Measurements from ENCODE around the gene CD72.
A peak's percentile ranks its signal among the peaks of the same experiment; 100 is the strongest.
"Not testable (repeated sequence)": the region's sequence is repeated elsewhere in the genome, so short reads cannot be mapped to it uniquely, and the experiment has no call there.

CD72 gene

DNA sequence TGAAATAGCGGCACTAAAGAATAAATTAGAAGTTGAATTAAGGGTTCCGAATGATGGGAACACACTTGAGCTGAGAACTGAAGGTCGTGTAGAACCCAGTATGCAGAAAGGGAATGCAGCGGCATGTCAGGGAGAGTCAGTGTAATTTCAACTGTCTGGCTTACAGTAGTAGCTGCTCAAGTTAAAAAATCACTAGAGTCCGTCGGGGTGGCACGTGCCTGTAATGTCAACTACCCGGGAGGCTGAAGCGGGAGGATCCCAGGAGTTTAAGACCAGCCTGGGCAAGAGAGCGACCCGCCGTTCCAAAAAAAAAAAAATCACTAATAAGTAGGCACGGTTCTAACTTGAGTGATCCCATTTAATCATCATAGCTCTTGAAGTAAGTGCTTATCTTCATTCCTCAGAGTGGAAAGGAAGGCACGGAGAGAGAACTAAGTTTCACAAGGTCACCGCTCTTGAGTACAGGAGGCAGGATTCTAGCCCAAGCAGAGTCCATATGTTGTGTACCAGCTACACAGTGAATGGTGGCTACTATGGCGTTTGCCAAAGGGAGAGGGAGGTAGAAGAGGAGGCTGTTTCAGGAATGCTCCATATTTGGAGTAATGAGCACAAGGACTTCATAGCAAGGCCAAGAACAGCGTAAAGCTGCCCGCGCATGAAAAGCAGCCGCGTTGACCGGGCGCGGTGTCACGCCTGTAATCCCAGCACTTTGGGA is 38.8 kb upstream of the CD72 start:
- H3K27me3 Mint-ChIP-seq (ENCODE audit: low read depth): peaks cover 4% of the 10 kb centered on the region
- H3K4me1 Mint-ChIP-seq (ENCODE audit: low read depth): peaks cover 52% of the 10 kb centered on the region
- peak overlapping the region; percentile 100 for H3K27ac Mint-ChIP-seq
- H3K9me3 Mint-ChIP-seq: no peaks in the 10 kb centered on the region
- peak overlapping the region; percentile 75 for H3K4me3 Mint-ChIP-seq
- H3K36me3 Mint-ChIP-seq (ENCODE audit: low read depth): peaks cover 23% of the 10 kb centered on the region

- Mint-ChIP-seq H3K27ac (no peak overlapping the region), H3K4me3 (peak overlapping the region; percentile 75), H3K9me3 (no peaks in the 10 kb centered on the region), H3K36me3 (ENCODE audit: low read depth) (peaks cover 19% of the 10 kb centered on the region), H3K27me3 (ENCODE audit: low read depth) (peaks cover 4% of the 10 kb centered on the region), H3K4me1 (ENCODE audit: low read depth) (peaks cover 53% of the 10 kb centered on the region)
Observed at GRCh38 chr9:35656348-35656747, 38.1 kb upstream of the CD72 start.

DNA sequence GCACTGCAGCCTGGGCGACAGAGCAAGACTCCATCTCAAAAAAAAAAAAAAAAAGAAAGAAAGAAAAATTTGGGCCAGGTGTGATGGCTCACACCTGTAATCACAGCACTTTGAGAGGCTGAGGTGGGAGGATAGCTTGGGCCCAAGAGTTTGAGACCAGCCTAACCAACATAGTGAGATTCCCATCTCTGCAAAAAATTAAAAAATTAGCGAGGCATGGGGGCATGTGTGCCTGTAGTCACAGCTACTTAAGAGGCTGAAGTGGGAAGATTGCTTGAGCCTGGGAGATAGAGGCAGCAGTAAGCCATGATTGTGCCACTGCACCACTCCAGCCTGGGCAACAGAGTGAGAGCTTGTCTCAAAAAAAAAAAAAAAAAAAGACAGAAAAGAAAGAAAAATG is 35.4 kb upstream of the CD72 start:
- H3K9me3 Mint-ChIP-seq: no peaks in the 10 kb centered on the region
- H3K36me3 Mint-ChIP-seq (ENCODE audit: low read depth): peaks cover 13% of the 10 kb centered on the region
- H3K4me1 Mint-ChIP-seq (ENCODE audit: low read depth): peaks cover 46% of the 10 kb centered on the region
- H3K27me3 Mint-ChIP-seq (ENCODE audit: low read depth): peaks cover 4% of the 10 kb centered on the region
- no peak overlapping the region for H3K27ac Mint-ChIP-seq
- no peak overlapping the region for H3K4me3 Mint-ChIP-seq

- no peak overlapping the region for H3K27ac Mint-ChIP-seq
- H3K4me3 Mint-ChIP-seq: no peak overlapping the region
- H3K27me3 Mint-ChIP-seq (ENCODE audit: low read depth): peaks cover 2% of the 10 kb centered on the region
- H3K4me1 Mint-ChIP-seq (ENCODE audit: low read depth): peaks cover 52% of the 10 kb centered on the region
- peaks cover 18% of the 10 kb centered on the region for H3K36me3 Mint-ChIP-seq (ENCODE audit: low read depth)
- H3K9me3 Mint-ChIP-seq: no peaks in the 10 kb centered on the region
Observed at GRCh38 chr9:35652829-35653209, 34.6 kb upstream of the CD72 start.

GRCh38 chr9:35651956-35652828 is 34.0 kb upstream of the CD72 start:
- H3K27ac Mint-ChIP-seq: peak overlapping the region; percentile 26
- H3K4me1 Mint-ChIP-seq (ENCODE audit: low read depth): peaks cover 53% of the 10 kb centered on the region
- H3K36me3 Mint-ChIP-seq (ENCODE audit: low read depth): peaks cover 20% of the 10 kb centered on the region
- H3K9me3 Mint-ChIP-seq: no peaks in the 10 kb centered on the region
- peak overlapping the region; percentile 50 for H3K4me3 Mint-ChIP-seq
- H3K27me3 Mint-ChIP-seq (ENCODE audit: low read depth): no peaks in the 10 kb centered on the region

GRCh38 chr9:35650341-35651158 is 32.3 kb upstream of the CD72 start, which contains the start of gene SIT1:
Gene SIT1, minus strand, starts transcription at chr9:35650931. Its CDS starts 78 bp downstream, at chr9:35650853.
- Mint-ChIP-seq H3K36me3 (ENCODE audit: low read depth) (peaks cover 24% of the 10 kb centered on the region), H3K27ac (peak within 1 kb of the TSS; percentile 99), H3K9me3 (no peaks in the 10 kb centered on the region), H3K4me3 (peak within 1 kb of the TSS; percentile 99), H3K4me1 (ENCODE audit: low read depth) (peaks cover 45% of the 10 kb centered on the region), H3K27me3 (ENCODE audit: low read depth) (no peaks in the 10 kb centered on the region)

GRCh38 chr9:35649431-35650340 is 31.5 kb upstream of the CD72 start:
- Mint-ChIP-seq H3K4me1 (ENCODE audit: low read depth) (peaks cover 48% of the 10 kb centered on the region), H3K9me3 (no peaks in the 10 kb centered on the region), H3K27ac (peak overlapping the region; percentile 99)

DNA sequence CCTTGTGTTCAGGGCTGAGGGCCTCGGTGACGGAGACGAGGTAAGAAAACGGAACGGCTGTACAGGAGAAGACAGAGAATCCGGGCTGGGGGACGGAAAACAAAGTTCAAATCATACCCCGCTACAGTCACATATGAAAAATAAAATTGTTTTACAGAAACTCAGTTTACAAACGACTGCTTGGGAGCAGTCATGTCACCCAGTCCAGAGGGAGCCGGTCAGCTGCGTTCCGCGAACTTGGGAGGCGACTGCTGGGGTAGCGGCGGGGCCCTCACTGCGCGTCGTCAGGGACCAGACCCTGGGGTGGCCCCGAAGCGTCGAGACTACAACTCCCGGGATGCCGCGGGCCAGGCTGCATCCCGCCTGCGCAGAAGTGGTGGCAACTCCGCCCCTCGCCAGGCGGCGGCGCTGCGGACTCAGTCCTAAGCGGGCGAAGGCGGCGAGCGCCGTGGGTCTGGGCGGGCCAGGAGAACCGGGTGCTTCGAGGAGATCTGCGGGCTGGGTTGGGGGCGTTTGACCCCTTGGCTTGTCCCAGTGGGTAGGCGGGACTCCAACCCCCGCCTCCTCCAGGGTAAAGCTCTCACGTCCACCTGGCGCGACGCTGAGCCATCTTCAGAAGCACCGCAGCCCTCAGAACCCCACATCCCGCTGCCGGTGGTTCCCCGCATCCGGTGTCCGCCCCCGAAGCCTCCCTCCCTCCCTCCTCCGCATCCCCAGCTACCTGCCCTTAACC is 28.5 kb upstream of the CD72 start:
- Mint-ChIP-seq H3K27ac (peak overlapping the region; percentile 99), H3K4me1 (ENCODE audit: low read depth) (peaks cover 46% of the 10 kb centered on the region), H3K9me3 (peaks cover under 1% of the 10 kb centered on the region), H3K4me3 (peak overlapping the region; percentile 99), H3K27me3 (ENCODE audit: low read depth) (no peaks in the 10 kb centered on the region), H3K36me3 (ENCODE audit: low read depth) (peaks cover 35% of the 10 kb centered on the region)

More at GRCh38 chr9:35649431-35650340, 31.5 kb upstream of the CD72 start:
- Mint-ChIP-seq H3K36me3 (ENCODE audit: low read depth) (peaks cover 25% of the 10 kb centered on the region), H3K4me3 (peak overlapping the region; percentile 99), H3K27me3 (ENCODE audit: low read depth) (no peaks in the 10 kb centered on the region)

- peaks cover 40% of the 10 kb centered on the region for H3K36me3 Mint-ChIP-seq (ENCODE audit: low read depth)
- H3K9me3 Mint-ChIP-seq: peaks cover 6% of the 10 kb centered on the region
- peak overlapping the region; percentile 99 for H3K4me3 Mint-ChIP-seq
- no peaks in the 10 kb centered on the region for H3K27me3 Mint-ChIP-seq (ENCODE audit: low read depth)
- H3K27ac Mint-ChIP-seq: peak overlapping the region; percentile 99
- peaks cover 45% of the 10 kb centered on the region for H3K4me1 Mint-ChIP-seq (ENCODE audit: low read depth)
Observed at GRCh38 chr9:35646153-35646532, 27.9 kb upstream of the CD72 start.

DNA sequence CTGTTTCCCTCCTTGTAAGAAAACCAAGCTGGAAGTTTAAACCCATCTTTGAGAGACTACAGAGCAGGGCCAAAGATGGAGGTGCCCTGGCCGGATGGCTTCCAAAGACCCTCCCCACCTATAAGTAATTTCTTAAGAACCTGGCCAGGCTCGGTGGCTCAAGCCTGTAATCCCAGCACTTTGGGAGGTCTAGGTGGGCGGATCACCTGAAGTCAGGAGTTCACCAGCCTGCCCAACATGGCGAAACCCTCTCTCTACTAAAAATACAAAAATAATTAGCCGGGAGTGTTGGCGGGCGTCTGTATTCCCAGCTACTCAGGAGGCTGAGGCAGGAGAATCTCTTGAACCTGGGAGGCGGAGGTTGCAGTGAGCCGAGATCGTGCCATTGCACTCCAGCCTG is 27.5 kb upstream of the CD72 start:
- peak overlapping the region; percentile 99 for H3K4me3 Mint-ChIP-seq
- not testable (repeated sequence) for H3K27me3 Mint-ChIP-seq (ENCODE audit: low read depth); H3K9me3 Mint-ChIP-seq
- H3K36me3 Mint-ChIP-seq (ENCODE audit: low read depth): peaks cover 44% of the 10 kb centered on the region
- H3K4me1 Mint-ChIP-seq (ENCODE audit: low read depth): peaks cover 44% of the 10 kb centered on the region
- peak overlapping the region; percentile 99 for H3K27ac Mint-ChIP-seq

GRCh38 chr9:35643046-35643445 is 24.8 kb upstream of the CD72 start:
- H3K27ac Mint-ChIP-seq: no peak overlapping the region
- peaks cover 14% of the 10 kb centered on the region for H3K9me3 Mint-ChIP-seq
- H3K4me1 Mint-ChIP-seq (ENCODE audit: low read depth): peaks cover 44% of the 10 kb centered on the region
- H3K36me3 Mint-ChIP-seq (ENCODE audit: low read depth): peaks cover 38% of the 10 kb centered on the region
- H3K27me3 Mint-ChIP-seq (ENCODE audit: low read depth): no peaks in the 10 kb centered on the region
- no peak overlapping the region for H3K4me3 Mint-ChIP-seq

GRCh38 chr9:35641478-35641877 is 23.3 kb upstream of the CD72 start:
- not testable (repeated sequence) for H3K27me3 Mint-ChIP-seq (ENCODE audit: low read depth); H3K27ac Mint-ChIP-seq; H3K4me3 Mint-ChIP-seq
- H3K36me3 Mint-ChIP-seq (ENCODE audit: low read depth): peaks cover 36% of the 10 kb centered on the region
- peaks cover 14% of the 10 kb centered on the region for H3K9me3 Mint-ChIP-seq
- peaks cover 47% of the 10 kb centered on the region for H3K4me1 Mint-ChIP-seq (ENCODE audit: low read depth)

DNA sequence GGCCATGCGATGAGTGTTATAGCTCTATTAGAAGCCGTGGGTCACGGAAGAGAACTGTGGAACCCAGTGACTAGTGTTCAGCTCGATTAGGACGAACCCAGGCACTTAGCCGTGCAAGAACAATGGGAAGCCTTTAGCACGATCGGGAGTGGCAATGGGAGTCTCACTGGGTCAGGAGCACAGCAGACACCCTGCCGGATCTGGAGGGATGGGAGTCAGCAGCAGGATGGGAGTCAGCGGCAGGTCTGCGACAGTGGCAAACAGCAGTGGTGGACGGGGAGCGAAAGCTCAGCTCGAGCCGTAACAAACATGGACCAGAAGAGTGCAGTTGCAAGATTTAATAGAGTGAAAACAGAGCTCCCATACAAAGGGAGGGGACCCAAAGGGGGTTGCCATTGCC is 22.2 kb upstream of the CD72 start:
- H3K27ac Mint-ChIP-seq; H3K4me3 Mint-ChIP-seq; H3K27me3 Mint-ChIP-seq (ENCODE audit: low read depth): not testable (repeated sequence)
- peaks cover 14% of the 10 kb centered on the region for H3K9me3 Mint-ChIP-seq
- peaks cover 32% of the 10 kb centered on the region for H3K36me3 Mint-ChIP-seq (ENCODE audit: low read depth)
- peaks cover 46% of the 10 kb centered on the region for H3K4me1 Mint-ChIP-seq (ENCODE audit: low read depth)

Data from T-helper 1 cell treated with Interleukin-12 subunit alpha and Interleukin-12 subunit beta and Interleukin-4 antibody, amounts not matched to agents 30 μg/mL and 1 μg/mL, for 36 hours (primary cell).